Measurements from ENCODE around the gene MVD.

MVD gene

DNA sequence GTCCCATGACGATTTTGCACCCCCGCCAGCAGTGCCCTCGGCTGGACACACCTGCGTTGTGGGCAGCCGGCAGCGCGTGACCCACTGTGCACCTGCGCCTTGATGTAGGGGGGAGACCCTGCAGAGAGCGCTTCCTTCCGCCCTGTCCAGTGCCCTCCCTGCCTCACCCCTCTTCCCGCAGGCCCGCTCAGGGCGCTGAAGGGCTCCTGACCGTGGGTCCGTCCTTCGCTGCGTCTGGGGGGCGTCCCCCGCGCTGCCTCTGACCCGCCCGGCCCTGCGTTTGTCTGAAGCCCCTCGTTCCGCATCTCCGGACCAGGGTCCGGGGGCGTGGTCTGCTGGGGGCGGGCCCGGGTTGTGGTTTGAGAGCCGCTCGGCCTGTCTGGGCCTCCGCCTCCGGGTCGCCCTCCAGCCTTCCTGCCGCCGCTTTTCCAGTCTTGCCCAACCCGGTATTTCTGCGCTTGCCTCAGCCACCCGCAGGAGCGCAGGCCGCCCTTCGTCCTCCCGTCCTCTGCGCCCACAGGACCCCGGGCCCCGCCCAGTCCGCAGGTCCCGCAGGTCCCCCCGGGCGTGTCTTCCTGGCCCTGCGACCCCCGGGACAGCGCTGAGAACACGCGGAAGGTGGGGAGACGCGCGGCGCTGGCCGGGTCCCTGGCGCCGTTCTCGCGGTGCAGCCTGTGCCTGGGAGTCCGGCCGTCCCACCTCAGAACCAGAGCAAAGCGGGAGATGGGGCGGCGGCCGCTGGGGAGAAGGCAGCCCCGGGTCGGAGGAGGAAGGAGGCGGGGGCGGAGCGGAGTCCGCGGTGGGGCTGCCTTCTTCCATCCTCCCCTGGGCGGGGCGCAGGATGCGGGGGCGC, 28.5 kb downstream of the MVD start:
- peaks cover 0 to 36% of the 10 kb centered on the region in 2 donors for H3K36me3 ChIP-seq (ENCODE audit: control insufficient read depth in 1 of 2, insufficient read depth in 2 of 2, low read length in 2 of 2)
- H3K4me3 ChIP-seq (ENCODE audit: low read depth in 1 of 2, low read length in 2 of 2): peak overlapping the region; percentile 7 to 52
- no peaks in the 10 kb centered on the region for H3K9me3 ChIP-seq (ENCODE audit: control insufficient read depth in 1 of 2, low read length in 2 of 2)
- H3K27me3 ChIP-seq (ENCODE audit: low read depth, low read length): peaks cover 10% of the 10 kb centered on the region
- no peak overlapping the region for H3K27ac ChIP-seq (ENCODE audit: low read length)
- peaks cover 0 to 16% of the 10 kb centered on the region in 2 donors for H3K4me1 ChIP-seq (ENCODE audit: control insufficient read depth in 1 of 2, insufficient read depth in 2 of 2, low read length in 2 of 2)

DNA sequence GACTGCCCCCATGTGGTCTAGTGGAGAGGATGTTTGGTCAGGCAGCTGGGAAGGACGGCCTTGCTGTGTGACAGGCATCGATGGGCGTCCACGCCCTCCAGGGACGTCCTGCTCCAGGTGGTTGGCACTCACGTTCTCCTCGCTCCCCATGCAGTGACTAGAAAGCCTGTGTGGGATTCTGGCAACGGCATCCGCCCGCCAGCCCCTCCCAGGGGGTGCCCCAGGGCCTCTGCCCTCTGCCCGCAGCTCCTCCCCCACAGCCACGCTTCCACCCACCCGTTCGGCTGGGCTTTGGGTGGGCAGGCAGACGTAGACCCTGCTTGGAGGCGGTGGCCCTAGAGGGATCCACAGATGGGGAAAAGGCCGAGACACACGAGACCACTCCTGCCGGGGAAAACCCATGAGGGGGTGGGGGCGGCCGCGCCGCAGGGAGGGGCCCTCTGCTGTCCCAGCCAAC, 29.2 kb downstream of the MVD start:
- H3K27me3 ChIP-seq (ENCODE audit: low read depth, low read length): peaks cover 4% of the 10 kb centered on the region
- H3K4me3 ChIP-seq (ENCODE audit: low read depth in 1 of 2, low read length in 2 of 2): peak overlapping the region in 1 of 2 donors; percentile 52
- peaks cover 0 to 16% of the 10 kb centered on the region in 2 donors for H3K4me1 ChIP-seq (ENCODE audit: control insufficient read depth in 1 of 2, insufficient read depth in 2 of 2, low read length in 2 of 2)
- H3K9me3 ChIP-seq (ENCODE audit: control insufficient read depth in 1 of 2, low read length in 2 of 2): no peaks in the 10 kb centered on the region
- peaks cover 0 to 38% of the 10 kb centered on the region in 2 donors for H3K36me3 ChIP-seq (ENCODE audit: control insufficient read depth in 1 of 2, insufficient read depth in 2 of 2, low read length in 2 of 2)
- H3K27ac ChIP-seq (ENCODE audit: low read length): no peak overlapping the region

DNA sequence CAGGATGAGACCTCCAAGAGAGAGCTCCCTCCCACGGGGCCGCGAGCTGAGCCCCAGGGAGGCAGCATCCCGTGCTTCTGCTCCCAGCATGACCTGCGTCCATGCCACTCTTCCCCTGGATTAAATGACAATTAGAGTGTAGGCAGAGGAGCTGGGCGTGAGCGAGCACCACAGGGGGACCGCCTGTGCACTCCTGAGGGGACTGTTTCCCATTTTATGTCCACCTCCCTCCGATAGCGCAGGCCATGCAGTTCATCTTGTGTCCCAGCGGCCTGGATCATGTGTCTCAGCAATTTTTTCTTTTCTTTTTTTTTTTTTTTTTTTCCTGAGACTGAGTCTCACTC, 30.3 kb downstream of the MVD start:
- no peaks in the 10 kb centered on the region for H3K9me3 ChIP-seq (ENCODE audit: control insufficient read depth in 1 of 2, low read length in 2 of 2)
- H3K36me3 ChIP-seq (ENCODE audit: control insufficient read depth in 1 of 2, insufficient read depth in 2 of 2, low read length in 2 of 2): peaks cover 5 to 50% of the 10 kb centered on the region in 2 donors
- H3K4me3 ChIP-seq (ENCODE audit: low read depth in 1 of 2, low read length in 2 of 2): no peak overlapping the region
- no peak overlapping the region for H3K27ac ChIP-seq (ENCODE audit: low read length)
- no peaks in the 10 kb centered on the region for H3K27me3 ChIP-seq (ENCODE audit: low read depth, low read length)
- H3K4me1 ChIP-seq (ENCODE audit: control insufficient read depth in 1 of 2, insufficient read depth in 2 of 2, low read length in 2 of 2): peaks cover 0 to 16% of the 10 kb centered on the region in 2 donors

DNA sequence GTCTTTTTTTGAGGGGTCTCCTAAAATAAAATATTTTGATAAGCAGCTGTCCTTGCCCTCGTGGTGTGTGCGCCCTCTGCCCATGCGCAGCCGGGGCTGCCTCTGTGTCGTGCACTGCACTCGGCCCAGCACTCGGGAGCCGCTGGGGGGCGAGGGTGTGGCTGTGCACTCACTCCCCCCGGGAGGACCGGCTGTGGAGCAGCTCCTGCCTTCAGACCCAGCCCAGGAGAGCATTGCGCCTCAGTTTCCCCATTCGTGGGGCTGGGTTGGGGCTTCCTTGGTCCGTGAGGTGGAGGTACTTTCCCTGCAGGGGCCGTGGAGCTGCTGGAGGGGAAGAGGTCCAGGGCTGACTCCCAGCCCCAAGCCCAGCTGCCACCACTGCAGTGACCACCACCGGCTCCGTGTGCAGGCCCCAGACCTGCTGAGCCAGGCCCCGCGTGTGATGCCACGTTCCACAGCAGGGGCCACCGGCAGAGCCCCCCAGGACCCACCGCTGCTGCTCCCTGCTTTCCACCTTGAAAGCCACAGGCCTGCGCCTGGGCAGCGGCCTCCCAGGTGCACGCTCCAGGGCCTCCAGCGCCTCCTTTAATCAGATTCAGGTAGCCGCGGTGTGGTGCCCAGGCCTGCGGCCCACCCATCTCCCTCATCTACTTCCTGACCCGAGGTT, 30.8 kb downstream of the MVD start:
- peaks cover 9 to 55% of the 10 kb centered on the region in 2 donors for H3K36me3 ChIP-seq (ENCODE audit: control insufficient read depth in 1 of 2, insufficient read depth in 2 of 2, low read length in 2 of 2)
- H3K27me3 ChIP-seq (ENCODE audit: low read depth, low read length): no peaks in the 10 kb centered on the region
- peaks cover 0 to 16% of the 10 kb centered on the region in 2 donors for H3K4me1 ChIP-seq (ENCODE audit: control insufficient read depth in 1 of 2, insufficient read depth in 2 of 2, low read length in 2 of 2)
- no peaks in the 10 kb centered on the region for H3K9me3 ChIP-seq (ENCODE audit: control insufficient read depth in 1 of 2, low read length in 2 of 2)
- H3K27ac ChIP-seq (ENCODE audit: low read length): no peak overlapping the region
- no peak overlapping the region for H3K4me3 ChIP-seq (ENCODE audit: low read depth in 1 of 2, low read length in 2 of 2)

DNA sequence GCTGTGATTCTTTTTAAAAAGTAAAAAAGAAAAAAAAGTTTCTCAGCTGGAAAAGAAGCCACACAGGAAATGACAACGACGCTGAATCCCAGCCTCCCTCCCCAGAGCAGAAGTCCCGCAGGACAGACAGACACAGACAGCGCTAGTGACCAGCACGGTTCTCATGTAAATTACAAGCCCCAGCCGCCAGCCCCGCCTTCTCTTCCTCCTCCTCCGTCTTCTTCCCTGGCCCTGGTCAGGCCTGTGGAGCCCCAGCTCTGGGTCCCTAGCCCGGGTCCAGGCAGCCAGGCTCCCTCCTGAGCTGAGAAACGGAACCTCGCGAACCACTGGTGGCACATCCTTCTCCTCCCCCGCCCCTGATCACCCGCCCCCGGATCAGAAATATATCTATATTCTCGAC, 31.5 kb downstream of the MVD start:
- Histone ChIP-seq H3K36me3 (ENCODE audit: control insufficient read depth in 1 of 2, insufficient read depth in 2 of 2, low read length in 2 of 2) (peaks cover 13 to 61% of the 10 kb centered on the region in 2 donors), H3K27me3 (ENCODE audit: low read depth, low read length) (no peaks in the 10 kb centered on the region), H3K4me3 (ENCODE audit: low read depth in 1 of 2, low read length in 2 of 2) (no peak overlapping the region), H3K27ac (ENCODE audit: low read length) (no peak overlapping the region), H3K9me3 (ENCODE audit: control insufficient read depth in 1 of 2, low read length in 2 of 2) (no peaks in the 10 kb centered on the region), H3K4me1 (ENCODE audit: control insufficient read depth in 1 of 2, insufficient read depth in 2 of 2, low read length in 2 of 2) (peaks cover 0 to 16% of the 10 kb centered on the region in 2 donors)

DNA sequence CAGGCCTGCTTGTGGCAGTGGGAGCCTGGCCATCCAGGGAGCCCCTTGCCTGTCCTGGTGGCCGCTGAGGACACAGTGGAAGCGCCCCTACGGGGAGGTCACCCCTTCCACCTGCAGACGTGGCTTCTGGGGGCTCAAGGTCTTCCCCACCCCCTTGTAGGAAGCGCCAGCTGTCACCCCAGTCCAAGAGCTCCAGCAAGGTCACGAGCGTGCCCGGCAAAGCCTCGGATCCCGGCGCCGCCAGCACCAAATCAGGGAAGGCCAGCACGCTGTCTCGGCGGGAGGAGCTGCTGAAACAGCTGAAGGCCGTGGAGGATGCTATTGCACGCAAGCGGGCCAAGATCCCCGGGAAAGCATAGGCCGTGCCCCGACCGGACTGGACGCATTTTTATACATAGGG, 31.9 kb downstream of the MVD start:
- Histone ChIP-seq H3K27me3 (ENCODE audit: low read depth, low read length) (no peaks in the 10 kb centered on the region), H3K9me3 (ENCODE audit: control insufficient read depth in 1 of 2, low read length in 2 of 2) (no peaks in the 10 kb centered on the region), H3K27ac (ENCODE audit: low read length) (no peak overlapping the region), H3K36me3 (ENCODE audit: control insufficient read depth in 1 of 2, insufficient read depth in 2 of 2, low read length in 2 of 2) (peaks cover 13 to 61% of the 10 kb centered on the region in 2 donors), H3K4me3 (ENCODE audit: low read depth in 1 of 2, low read length in 2 of 2) (no peak overlapping the region), H3K4me1 (ENCODE audit: control insufficient read depth in 1 of 2, insufficient read depth in 2 of 2, low read length in 2 of 2) (peaks cover 0 to 16% of the 10 kb centered on the region in 2 donors)

DNA sequence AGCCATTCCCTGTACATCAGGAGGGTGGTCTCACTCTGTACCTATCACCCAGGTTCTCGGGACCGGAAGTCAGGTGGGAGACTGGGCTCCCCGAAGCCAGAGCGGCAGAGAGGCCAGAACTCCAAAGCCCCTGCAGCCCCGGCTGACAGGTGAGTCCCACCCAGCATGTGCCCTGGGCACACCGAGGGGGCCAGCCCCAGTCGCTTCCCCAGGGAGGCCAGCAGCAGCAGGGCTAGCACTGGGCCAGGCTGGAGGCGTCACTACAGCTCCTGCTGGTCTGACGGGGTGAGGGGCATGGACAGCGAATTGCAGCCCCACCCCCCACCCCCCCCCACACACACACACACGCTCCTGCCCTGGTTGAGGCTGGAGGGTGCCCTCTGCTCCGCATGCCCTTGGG, 32.5 kb downstream of the MVD start:
- Histone ChIP-seq H3K27ac (ENCODE audit: low read length) (no peak overlapping the region), H3K4me1 (ENCODE audit: control insufficient read depth in 1 of 2, insufficient read depth in 2 of 2, low read length in 2 of 2) (peaks cover 0 to 16% of the 10 kb centered on the region in 2 donors), H3K36me3 (ENCODE audit: control insufficient read depth in 1 of 2, insufficient read depth in 2 of 2, low read length in 2 of 2) (peaks cover 13 to 62% of the 10 kb centered on the region in 2 donors)

DNA sequence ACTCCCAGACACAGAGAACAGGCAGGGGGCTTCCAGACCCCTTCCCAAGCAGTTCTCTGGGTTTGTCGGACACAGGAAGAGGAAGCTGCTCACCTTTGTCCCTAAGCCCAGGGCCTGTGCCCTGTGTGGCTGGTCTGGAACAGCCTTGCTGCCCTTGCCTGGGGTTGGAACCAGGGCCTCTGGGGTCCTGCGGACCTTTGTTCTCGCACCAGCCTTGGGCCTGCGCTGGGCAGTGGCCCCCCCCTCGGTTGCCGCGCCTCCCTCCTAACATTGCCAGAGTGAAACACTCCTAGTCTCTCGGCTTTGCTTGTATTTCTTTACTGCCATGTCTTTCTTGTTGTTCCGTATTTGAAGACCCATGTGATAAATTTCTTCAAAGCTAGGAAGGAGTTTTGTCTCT, 33.1 kb downstream of the MVD start:
- peaks cover 13 to 68% of the 10 kb centered on the region in 2 donors for H3K36me3 ChIP-seq (ENCODE audit: control insufficient read depth in 1 of 2, insufficient read depth in 2 of 2, low read length in 2 of 2)
- no peak overlapping the region for H3K4me3 ChIP-seq (ENCODE audit: low read depth in 1 of 2, low read length in 2 of 2)
- no peak overlapping the region for H3K27ac ChIP-seq (ENCODE audit: low read length)
- peaks cover 0 to 11% of the 10 kb centered on the region in 2 donors for H3K4me1 ChIP-seq (ENCODE audit: control insufficient read depth in 1 of 2, insufficient read depth in 2 of 2, low read length in 2 of 2)
- H3K27me3 ChIP-seq (ENCODE audit: low read depth, low read length): no peaks in the 10 kb centered on the region
- H3K9me3 ChIP-seq (ENCODE audit: control insufficient read depth in 1 of 2, low read length in 2 of 2): no peaks in the 10 kb centered on the region

More for the DNA sequence above, 32.5 kb downstream of the MVD start:
- no peaks in the 10 kb centered on the region for H3K27me3 ChIP-seq (ENCODE audit: low read depth, low read length)
- no peaks in the 10 kb centered on the region for H3K9me3 ChIP-seq (ENCODE audit: control insufficient read depth in 1 of 2, low read length in 2 of 2)
- no peak overlapping the region for H3K4me3 ChIP-seq (ENCODE audit: low read depth in 1 of 2, low read length in 2 of 2)

DNA sequence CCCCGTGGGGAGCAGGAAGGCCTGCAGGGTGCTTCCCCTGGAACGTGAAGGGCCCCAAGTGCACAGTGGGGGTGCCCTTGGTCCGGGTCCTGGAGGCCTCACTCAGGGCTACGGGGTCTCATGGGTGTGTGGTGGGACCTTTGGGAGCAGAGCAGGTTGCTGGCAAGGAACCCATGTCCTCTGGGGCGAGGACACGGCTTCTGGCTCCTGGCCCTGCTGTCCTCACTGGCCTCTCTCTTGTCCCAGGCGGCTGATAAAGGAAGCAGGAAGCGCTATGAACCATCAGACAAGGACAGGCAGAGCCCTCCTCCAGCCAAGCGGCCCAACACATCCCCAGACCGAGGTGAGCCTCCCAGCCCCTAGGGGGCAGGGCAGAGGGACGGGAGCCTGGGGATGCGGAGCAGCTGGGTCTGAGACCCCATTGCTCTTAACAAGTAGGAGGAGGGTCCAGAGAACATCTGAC, 34.3 kb downstream of the MVD start:
- H3K4me3 ChIP-seq (ENCODE audit: low read depth in 1 of 2, low read length in 2 of 2): no peak overlapping the region
- H3K36me3 ChIP-seq (ENCODE audit: control insufficient read depth in 1 of 2, insufficient read depth in 2 of 2, low read length in 2 of 2): peaks cover 20 to 81% of the 10 kb centered on the region in 2 donors

DNA sequence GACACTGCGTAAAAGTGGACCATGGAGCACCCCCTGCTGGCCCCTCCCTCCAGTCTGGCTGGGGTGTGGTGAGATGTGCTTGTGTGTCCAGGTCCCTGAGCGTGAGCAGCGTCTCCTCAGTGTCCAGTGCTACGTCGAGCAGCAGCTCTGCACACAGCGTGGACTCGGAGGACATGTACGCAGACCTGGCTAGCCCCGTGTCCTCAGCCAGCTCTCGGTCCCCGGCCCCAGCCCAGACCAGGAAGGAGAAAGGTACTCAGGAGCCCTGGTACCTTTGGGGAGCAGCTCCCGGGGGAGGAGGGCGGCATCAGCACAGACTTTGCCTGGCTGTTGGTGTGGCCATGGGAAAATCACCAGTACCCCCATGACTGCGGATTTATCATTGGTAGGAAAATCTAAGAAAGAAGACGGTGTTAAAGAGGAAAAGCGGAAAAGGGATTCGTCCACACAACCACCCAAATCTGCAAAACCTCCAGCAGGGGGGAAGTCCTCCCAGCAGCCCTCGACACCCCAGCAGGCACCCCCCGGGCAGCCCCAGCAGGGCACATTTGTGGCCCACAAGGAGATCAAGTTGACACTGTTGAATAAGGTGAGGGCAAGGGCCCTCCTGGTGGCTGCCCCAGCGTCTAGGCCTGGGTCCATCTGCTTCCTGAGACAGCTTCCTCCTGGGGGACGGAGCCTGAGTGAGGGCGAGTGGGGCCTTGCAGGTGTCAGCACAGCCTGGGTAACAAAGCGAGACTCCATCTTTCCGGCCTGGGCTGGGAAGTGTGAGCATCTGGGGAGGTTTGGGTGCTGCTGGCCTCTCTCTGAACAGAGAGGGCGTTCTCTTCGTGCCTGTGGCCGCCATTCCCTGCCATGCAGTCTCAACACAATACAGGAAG, 35.1 kb downstream of the MVD start:
- Histone ChIP-seq H3K27me3 (ENCODE audit: low read depth, low read length) (no peaks in the 10 kb centered on the region), H3K27ac (ENCODE audit: low read length) (no peak overlapping the region), H3K4me1 (ENCODE audit: control insufficient read depth in 1 of 2, insufficient read depth in 2 of 2, low read length in 2 of 2) (no peaks in the 10 kb centered on the region), H3K9me3 (ENCODE audit: control insufficient read depth in 1 of 2, low read length in 2 of 2) (no peaks in the 10 kb centered on the region), H3K4me3 (ENCODE audit: low read depth in 1 of 2, low read length in 2 of 2) (no peak overlapping the region), H3K36me3 (ENCODE audit: control insufficient read depth in 1 of 2, insufficient read depth in 2 of 2, low read length in 2 of 2) (peaks cover 27 to 83% of the 10 kb centered on the region in 2 donors)

More for the DNA sequence above, 34.3 kb downstream of the MVD start:
- Histone ChIP-seq H3K27ac (ENCODE audit: low read length) (no peak overlapping the region), H3K9me3 (ENCODE audit: control insufficient read depth in 1 of 2, low read length in 2 of 2) (no peaks in the 10 kb centered on the region), H3K4me1 (ENCODE audit: control insufficient read depth in 1 of 2, insufficient read depth in 2 of 2, low read length in 2 of 2) (no peaks in the 10 kb centered on the region), H3K27me3 (ENCODE audit: low read depth, low read length) (no peaks in the 10 kb centered on the region)

DNA sequence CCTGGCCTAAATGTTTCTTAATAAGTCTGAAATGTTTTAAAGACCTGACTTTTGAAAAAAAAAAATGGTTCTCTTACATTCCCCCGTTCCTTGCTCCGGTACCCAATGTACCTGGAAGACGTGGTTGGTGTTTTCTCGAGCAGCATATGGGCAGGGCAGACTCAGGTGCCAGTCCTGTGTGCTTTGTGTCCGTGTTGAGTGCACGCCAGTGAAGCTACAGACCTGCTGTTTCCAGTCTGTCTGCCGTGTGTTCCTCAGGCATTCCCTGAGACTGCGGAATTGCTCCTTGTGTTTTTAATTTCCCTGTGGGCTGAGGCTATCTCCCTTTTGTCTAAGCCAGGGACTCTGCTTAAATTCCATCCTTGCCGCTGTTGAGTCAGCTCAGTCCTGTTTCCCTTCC, 36.2 kb downstream of the MVD start:
- Histone ChIP-seq H3K4me1 (ENCODE audit: control insufficient read depth in 1 of 2, insufficient read depth in 2 of 2, low read length in 2 of 2) (no peaks in the 10 kb centered on the region), H3K27me3 (ENCODE audit: low read depth, low read length) (no peaks in the 10 kb centered on the region), H3K36me3 (ENCODE audit: control insufficient read depth in 1 of 2, insufficient read depth in 2 of 2, low read length in 2 of 2) (peaks cover 35 to 85% of the 10 kb centered on the region in 2 donors), H3K4me3 (ENCODE audit: low read depth in 1 of 2, low read length in 2 of 2) (no peak overlapping the region), H3K27ac (ENCODE audit: low read length) (no peak overlapping the region), H3K9me3 (ENCODE audit: control insufficient read depth in 1 of 2, low read length in 2 of 2) (no peaks in the 10 kb centered on the region)

Measured in muscle layer of duodenum (tissue), 2 donors.